OCI-LY3 (cell line): ENCODE results near the gene RELN.

Experiments
- EZH2phosphoT487 ChIP-seq: fragments of 200-600 bp; shearing (Covaris generic); IDR thresholded peaks from 2 replicates; pipeline ENCODE4 v1.6.1; 2018; ENCODE audit warnings: antibody characterized with exemption, mixed run types, low read depth
- TF ChIP-seq, protein P1 (sequence below): fragments of 200-600, 300-600 bp; sonication (generic); IDR thresholded peaks from 2 replicates; pipeline ENCODE4 v1.5.1; 2014; ENCODE audit warnings: antibody characterized with exemption, low read length, low read depth

DNA sequence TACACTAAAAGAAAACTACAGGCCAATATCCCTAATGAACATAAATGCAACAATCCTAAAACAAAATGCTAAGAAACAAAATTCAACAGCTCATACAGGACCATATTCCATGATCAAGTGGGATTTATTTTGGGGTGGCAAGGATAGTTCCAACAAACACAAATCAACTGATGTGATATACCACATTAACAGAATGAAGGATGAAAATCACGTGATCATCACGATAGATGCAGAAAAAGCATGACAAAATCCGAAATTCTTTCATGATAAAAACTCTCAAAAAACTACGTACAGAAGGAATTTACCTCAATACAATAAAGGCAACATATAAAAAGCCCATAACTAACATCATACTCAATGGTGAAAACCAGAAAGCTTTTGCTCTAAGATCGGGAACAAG is 124.0 kb downstream of the RELN start:
- TF ChIP-seq, protein P1, sequence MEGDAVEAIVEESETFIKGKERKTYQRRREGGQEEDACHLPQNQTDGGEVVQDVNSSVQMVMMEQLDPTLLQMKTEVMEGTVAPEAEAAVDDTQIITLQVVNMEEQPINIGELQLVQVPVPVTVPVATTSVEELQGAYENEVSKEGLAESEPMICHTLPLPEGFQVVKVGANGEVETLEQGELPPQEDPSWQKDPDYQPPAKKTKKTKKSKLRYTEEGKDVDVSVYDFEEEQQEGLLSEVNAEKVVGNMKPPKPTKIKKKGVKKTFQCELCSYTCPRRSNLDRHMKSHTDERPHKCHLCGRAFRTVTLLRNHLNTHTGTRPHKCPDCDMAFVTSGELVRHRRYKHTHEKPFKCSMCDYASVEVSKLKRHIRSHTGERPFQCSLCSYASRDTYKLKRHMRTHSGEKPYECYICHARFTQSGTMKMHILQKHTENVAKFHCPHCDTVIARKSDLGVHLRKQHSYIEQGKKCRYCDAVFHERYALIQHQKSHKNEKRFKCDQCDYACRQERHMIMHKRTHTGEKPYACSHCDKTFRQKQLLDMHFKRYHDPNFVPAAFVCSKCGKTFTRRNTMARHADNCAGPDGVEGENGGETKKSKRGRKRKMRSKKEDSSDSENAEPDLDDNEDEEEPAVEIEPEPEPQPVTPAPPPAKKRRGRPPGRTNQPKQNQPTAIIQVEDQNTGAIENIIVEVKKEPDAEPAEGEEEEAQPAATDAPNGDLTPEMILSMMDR: no peak
- TF ChIP-seq EZH2phosphoT487: no peak
